ENCODE data around the gene LRRC14B. TPM values are rescaled to one million over a fixed set of nuclear protein-coding genes. Genes with fewer than 3 reads are reported as not detected.

LRRC14B gene
- total RNA-seq, 4 donors from 2014 or later, result not detected

DNA sequence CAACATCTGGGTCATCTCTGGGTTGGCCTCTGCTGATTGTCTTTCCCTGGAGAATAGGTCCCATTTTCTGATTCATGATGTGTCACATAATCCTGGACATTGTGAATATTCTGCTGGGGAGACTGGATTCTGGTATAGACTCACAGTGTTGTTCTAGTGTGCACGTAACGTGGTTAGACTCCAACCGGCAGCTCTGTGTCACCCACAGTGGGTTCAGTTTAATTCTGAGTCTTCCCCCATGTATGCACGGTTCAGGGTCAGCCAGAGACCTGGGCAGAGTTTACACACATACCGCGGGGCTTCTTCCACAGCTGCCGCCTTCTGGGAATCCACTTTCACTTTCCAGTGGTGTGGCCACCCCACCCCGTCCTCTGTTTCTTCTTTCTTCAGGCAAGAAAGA is 38.0 kb upstream of the LRRC14B start:
- DNase-seq, result no peak
- no peak for TF ChIP-seq POLR2A (IDR thresholded peaks at IDR 0.05)
- TF ChIP-seq CTCF (IDR thresholded peaks at IDR 0.05), result no peak
- no peak overlapping the region for H3K4me3 ChIP-seq
- H3K27ac ChIP-seq, result no peak overlapping the region
- H3K27me3 ChIP-seq, result no peaks in the 10 kb centered on the region
- no peaks in the 10 kb centered on the region for H3K36me3 ChIP-seq
- intact Hi-C loops (cut with DNase I; ENCODE audit: low total_unique reads), result no loop called here
- no peaks in the 10 kb centered on the region for H3K4me1 ChIP-seq
- H3K9me3 ChIP-seq, result peaks cover 0 to 2% of the 10 kb centered on the region in 2 donors

- Histone ChIP-seq H3K27ac (no peak overlapping the region), H3K9me3 (no peaks in the 10 kb centered on the region), H3K36me3 (no peaks in the 10 kb centered on the region), H3K27me3 (no peaks in the 10 kb centered on the region), H3K4me1 (no peaks in the 10 kb centered on the region), H3K4me3 (no peak overlapping the region)
- DNase-seq, result no peak
- TF ChIP-seq POLR2A (IDR thresholded peaks at IDR 0.05) (no peak), CTCF (IDR thresholded peaks at IDR 0.05) (no peak)
- intact Hi-C loops (cut with DNase I; ENCODE audit: low total_unique reads), result no loop called here
These were observed 37.1 kb upstream of the LRRC14B start for GRCh38 chr5:154236-154635.

GRCh38 chr5:154826-155225 is 36.5 kb upstream of the LRRC14B start:
- no peaks in the 10 kb centered on the region for H3K4me1 ChIP-seq
- no peaks in the 10 kb centered on the region for H3K27me3 ChIP-seq
- no peak for DNase-seq
- no peaks in the 10 kb centered on the region for H3K36me3 ChIP-seq
- no peak overlapping the region for H3K4me3 ChIP-seq
- no peak overlapping the region for H3K27ac ChIP-seq
- no peak for TF ChIP-seq POLR2A (IDR thresholded peaks at IDR 0.05)
- no peak for TF ChIP-seq CTCF (IDR thresholded peaks at IDR 0.05)
- no peaks in the 10 kb centered on the region for H3K9me3 ChIP-seq
- intact Hi-C loops (cut with DNase I; ENCODE audit: low total_unique reads), result no loop called here

GRCh38 chr5:155651-156410 is 35.5 kb upstream of the LRRC14B start:
- intact Hi-C loops (cut with DNase I; ENCODE audit: low total_unique reads), result no loop called here
- Histone ChIP-seq H3K27me3 (no peaks in the 10 kb centered on the region), H3K4me1 (no peaks in the 10 kb centered on the region), H3K27ac (no peak overlapping the region), H3K36me3 (no peaks in the 10 kb centered on the region), H3K9me3 (no peaks in the 10 kb centered on the region), H3K4me3 (no peak overlapping the region)
- DNase-seq, result no peak
- no peak for TF ChIP-seq POLR2A (IDR thresholded peaks at IDR 0.05)
- no peak for TF ChIP-seq CTCF (IDR thresholded peaks at IDR 0.05)

GRCh38 chr5:156411-157072 is 34.8 kb upstream of the LRRC14B start:
- Histone ChIP-seq H3K27me3 (no peaks in the 10 kb centered on the region), H3K9me3 (no peaks in the 10 kb centered on the region), H3K36me3 (no peaks in the 10 kb centered on the region), H3K4me3 (no peak overlapping the region), H3K27ac (no peak overlapping the region), H3K4me1 (no peaks in the 10 kb centered on the region)
- DNase-seq, result no peak
- intact Hi-C loops (cut with DNase I; ENCODE audit: low total_unique reads), result no loop called here
- no peak for TF ChIP-seq POLR2A (IDR thresholded peaks at IDR 0.05)
- TF ChIP-seq CTCF (IDR thresholded peaks at IDR 0.05), result no peak
